Activated effector memory CD4-positive, alpha-beta T cell treated with Interleukin-2 at 50 U/mL for 16 hours (primary cell): Measurements from ENCODE around the gene SEC31A.
"Not testable (repeated sequence)": the region's sequence is repeated elsewhere in the genome, so short reads cannot be mapped to it uniquely, and the experiment has no call there.

Experiments
- DNase-seq: peaks from one replicate; pipeline ENCODE4 v3.0.0-alpha.2; 2020

The SEC31A gene, protein sequence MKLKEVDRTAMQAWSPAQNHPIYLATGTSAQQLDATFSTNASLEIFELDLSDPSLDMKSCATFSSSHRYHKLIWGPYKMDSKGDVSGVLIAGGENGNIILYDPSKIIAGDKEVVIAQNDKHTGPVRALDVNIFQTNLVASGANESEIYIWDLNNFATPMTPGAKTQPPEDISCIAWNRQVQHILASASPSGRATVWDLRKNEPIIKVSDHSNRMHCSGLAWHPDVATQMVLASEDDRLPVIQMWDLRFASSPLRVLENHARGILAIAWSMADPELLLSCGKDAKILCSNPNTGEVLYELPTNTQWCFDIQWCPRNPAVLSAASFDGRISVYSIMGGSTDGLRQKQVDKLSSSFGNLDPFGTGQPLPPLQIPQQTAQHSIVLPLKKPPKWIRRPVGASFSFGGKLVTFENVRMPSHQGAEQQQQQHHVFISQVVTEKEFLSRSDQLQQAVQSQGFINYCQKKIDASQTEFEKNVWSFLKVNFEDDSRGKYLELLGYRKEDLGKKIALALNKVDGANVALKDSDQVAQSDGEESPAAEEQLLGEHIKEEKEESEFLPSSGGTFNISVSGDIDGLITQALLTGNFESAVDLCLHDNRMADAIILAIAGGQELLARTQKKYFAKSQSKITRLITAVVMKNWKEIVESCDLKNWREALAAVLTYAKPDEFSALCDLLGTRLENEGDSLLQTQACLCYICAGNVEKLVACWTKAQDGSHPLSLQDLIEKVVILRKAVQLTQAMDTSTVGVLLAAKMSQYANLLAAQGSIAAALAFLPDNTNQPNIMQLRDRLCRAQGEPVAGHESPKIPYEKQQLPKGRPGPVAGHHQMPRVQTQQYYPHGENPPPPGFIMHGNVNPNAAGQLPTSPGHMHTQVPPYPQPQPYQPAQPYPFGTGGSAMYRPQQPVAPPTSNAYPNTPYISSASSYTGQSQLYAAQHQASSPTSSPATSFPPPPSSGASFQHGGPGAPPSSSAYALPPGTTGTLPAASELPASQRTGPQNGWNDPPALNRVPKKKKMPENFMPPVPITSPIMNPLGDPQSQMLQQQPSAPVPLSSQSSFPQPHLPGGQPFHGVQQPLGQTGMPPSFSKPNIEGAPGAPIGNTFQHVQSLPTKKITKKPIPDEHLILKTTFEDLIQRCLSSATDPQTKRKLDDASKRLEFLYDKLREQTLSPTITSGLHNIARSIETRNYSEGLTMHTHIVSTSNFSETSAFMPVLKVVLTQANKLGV

DNA sequence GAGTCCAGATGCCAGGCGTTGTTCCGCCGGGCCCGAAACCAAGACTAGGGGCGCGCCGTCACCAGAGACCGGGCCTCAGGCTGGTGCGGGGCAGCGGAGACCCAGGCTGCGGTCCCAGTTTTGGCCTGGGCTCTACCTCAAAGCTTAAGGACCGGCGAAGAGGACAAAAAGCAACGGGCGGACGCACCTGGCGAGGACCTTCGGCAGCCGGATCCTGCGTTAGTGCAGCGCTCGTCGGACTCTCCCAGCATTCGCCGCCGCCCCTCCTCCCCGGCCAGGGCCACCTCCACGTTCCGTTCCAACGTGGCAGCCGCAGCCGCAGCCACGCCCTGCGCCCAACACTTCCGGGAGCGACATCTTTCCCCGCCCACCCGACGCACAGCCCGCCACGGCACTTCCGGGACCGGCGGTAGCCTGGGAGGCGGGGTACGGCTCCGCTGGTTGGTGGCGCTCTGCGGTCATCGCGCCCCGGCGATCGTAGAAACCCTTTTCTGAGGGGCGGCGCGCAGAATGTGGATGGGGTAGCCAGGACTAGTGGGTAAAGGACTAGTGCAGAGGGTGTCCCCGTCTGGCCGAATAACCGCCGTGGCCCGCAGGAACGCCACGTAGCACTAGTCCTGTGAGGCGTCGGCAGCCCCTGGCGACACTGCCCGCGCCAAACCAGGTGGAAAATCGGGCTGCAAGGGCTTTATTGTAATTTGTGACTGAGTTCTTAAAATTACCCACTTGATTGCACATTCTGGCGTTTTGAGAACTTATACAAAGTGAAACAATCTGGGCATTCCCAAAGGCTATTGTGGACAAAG, at the start of gene SEC31A:
Gene SEC31A (minus strand): TSS at position 253 of the 806 bp plus-strand sequence. CDS start 9,217 bp downstream, outside the sequence.
- peak; percentile 96 for DNase-seq

DNA sequence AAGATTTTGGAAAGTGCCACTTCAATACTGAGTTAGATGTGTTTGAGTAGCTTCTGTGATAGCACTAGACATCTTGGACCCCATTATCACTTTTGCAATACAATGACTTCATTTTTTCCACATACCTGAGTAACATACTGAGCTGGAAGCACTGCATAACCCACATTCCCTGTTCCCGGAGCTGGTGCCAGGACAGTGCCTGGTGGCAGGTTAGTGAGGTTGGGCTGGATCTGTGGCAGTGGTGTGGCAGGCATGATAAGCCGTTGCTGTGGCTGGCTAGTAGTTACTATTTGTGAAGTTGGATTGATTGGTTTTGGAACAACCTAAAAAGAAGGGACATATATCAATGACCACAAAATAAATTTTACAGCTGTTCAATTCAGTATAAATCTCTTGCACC, 48.5 kb upstream of the SEC31A start:
- no peak for DNase-seq

DNA sequence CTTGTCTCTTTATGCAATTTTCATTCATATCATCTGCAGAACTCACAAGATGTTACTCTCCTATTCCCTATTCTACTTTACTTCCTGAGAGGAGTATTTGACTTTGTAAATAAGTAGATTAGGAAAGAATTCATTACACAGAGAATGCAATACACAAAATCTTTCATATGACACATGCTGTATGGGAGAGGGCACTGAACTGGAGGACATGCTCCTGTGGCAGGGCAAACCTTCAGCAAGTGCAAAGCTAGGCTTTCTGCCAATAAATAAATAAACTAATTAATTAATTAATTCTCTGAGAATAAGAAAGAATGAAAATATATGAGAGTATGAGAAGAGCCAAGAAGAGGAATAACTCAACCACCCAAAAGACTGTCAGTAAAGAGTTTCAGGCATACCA, 43.5 kb upstream of the SEC31A start:
- DNase-seq: no peak

DNA sequence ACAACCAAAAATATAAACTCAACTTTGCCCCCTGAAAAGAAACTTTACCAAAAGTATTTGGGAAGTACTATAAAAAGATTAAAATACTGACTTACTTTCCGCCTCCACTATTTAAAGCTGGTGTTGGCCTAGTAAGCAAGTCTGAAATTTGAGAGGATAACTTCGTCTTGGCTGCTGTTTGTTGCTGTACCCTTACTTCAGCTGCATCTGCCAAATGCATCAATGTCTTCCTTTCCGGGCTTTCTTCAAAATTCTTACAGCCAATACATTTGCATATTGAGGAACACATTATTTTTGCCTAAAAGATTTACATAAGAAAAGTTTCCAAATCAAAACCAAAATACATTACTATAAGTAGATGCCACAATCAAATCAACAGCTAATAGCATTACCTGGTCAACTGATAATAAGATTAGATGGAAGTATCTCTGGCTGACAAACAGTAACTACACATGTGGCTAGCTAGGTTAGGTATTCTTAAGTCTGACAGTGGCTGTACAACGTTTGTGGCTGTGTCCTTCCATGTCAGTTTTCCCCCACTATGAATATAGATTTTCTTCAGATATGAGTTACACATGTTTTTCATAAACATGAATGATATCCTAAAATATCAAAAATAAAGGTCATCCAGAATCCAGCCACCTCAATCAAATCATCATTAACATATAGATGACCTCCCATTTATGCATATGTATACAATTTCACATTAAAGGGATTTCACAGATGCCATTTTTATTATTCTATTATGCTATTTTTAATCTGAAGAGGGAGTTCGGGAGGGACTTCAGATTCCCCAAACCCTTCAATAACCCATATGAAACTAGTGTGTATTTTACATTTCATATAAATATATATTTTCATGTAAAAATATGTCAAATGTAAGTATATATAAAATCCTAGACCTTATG, 40.1 kb upstream of the SEC31A start:
- DNase-seq: no peak

DNA sequence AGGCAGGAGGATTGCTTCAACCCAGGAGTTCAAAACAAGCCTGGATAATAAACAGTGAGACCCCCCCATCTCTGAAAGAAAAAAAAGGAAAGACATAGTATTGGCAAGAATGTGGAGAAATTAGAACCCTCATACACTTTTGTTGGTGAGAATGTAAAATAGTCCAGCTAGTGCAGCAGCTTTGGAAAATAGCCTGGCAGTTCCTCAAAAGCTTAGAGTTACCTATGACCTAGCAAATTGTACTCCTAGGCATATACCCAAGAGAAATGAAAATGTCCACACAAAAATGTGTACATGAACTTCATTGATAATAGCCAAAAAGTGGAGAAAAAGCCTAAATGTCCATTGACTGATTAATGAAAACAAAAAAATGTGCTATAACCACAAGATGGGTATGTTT, 30.8 kb upstream of the SEC31A start:
- no peak for DNase-seq

DNA sequence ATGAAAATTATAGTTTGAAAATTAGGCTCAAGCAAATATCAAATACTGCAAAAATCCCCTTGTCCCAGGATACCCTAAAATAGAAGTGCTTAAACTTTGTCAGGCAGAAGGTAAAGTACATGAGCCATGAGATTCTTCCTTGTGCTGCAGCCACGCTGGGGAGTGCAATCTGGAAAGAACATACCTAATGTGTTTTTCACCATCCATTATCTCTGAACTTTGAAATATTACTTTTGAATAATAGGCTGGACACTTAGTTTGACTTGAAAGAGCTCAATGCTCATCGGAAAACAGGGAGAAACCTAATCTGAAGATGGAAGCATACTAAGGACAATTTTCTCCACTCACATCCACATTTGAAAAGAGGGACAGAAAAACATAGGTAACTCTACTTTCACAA, 28.4 kb upstream of the SEC31A start:
- DNase-seq: no peak

DNA sequence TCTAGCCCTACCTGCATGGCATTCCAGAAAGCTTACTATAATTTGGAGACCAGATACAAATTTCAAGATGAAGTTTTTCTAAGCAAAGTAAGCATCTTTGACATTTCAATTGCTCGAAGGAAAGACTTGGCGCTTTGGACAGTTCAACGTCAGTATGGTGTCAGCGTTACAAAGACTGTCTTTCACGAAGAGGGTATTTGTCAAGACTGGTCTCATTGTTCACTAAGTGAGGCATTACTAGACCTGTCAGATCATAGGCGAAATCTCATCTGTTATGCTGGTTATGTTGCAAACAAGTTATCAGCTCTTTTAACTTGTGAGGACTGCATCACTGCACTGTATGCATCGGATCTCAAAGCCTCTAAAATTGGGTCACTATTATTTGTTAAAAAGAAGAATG, 27.1 kb upstream of the SEC31A start:
- DNase-seq: no peak

DNA sequence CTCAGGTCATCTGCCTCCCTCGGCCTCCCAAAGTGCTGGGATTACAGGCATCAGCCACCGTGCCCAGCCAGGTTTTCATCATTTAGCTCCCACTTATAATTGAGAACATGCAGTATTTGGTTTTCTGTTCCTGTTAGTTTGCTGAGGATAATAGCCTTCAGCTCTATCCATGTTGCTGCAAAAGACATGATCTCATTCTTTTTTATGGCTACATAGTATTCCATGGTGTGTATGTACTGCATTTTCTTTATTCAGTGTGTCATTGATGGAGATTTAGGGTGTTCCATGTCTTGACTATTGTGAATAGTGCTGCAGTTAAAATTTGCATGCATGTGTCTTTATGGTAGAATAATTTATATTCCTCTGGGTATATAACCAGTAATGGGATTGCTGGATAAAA, 23.0 kb upstream of the SEC31A start:
- not testable (repeated sequence) for DNase-seq

DNA sequence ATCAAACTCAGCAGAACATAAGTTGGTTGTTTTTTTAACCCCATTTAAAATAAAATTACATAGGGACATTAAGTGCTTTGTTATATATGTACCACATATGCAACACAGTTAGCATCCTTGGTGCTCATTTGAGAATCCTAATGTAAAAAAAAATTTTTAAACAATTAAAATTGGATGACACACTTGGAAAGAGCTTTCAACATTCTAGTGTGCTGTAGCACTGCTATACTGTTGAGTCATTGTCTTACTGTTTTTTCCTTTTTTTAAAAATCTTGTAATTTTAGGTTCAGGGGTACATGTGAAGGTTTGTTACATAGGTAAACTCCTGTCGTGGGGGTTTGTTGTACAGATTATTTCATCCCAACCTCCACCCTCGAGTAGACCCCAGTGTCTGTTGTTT, 22.4 kb upstream of the SEC31A start:
- no peak for DNase-seq

DNA sequence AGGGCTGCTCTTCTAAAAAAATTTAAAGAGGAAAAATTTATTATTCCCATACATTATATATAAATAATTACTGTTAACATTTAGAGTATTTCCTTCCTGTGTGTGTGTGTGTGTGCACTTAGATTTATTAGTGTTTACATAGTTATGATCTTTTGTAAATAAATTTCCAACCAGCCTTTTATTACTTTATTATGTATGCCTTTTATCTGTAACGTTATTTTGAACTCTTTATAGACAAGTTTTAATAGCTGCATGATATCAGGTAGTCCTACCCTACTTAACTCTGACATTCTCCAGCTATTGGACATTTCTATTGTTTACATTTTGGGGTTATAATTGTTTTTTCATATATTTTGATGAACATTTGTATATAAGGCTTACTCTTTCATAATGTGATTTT, 18.4 kb upstream of the SEC31A start:
- DNase-seq: no peak

DNA sequence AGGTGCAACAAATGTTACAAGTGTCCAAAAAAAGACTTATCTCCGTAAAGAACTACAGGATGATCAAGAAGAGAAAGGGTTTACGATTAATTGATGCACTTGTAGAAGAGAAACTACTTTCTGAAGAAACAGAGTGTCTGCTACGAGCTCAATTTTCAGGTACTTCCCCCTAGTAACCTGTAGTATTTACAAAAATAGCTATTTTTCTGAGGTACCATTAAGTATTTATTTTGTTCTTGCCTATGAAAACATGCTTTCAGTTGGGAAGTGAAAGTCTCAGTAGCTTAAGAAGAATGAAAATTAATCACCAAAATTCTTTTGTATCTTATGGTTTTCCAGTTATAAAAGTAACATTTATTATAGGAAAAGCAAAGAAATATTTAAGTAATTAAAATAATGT, 15.5 kb upstream of the SEC31A start:
- DNase-seq: no peak

DNA sequence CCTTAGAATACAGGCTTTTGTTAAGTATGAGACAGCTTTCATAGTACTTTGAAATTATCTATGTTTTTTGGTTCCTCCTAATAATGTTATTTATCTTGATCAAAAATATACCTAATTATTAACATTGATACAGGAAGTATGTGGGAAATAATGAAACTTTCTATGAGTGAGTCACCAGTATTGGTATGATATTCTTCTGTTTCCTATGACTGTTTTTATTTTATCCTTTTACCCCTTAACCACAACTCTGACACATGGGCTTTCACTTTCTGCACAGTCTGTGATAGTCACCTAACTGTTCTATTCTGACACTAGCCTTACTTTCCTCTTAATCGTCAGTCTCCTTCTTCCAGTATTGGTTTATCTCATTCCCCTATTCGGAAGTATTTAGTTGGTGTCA, 14.3 kb upstream of the SEC31A start:
- DNase-seq: no peak

DNA sequence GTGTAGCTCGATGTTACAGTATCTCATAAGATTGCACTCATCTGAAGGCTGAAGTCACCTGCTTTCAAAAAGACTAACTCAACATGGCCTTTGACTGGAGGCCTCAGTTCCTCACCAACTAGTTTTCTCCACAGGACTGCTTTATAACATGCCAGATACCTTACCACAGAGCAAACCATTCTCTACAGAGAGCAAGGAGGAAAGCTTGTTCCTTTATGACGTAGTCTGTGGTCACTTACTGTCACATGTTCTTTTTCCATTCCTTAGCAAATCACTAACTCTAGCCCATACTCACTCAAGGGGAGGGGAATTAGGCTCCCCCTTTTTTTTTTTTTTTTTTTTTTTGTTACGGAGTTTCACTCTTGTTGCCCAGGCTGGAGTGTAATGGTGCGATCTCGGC, 12.8 kb upstream of the SEC31A start:
- no peak for DNase-seq

DNA sequence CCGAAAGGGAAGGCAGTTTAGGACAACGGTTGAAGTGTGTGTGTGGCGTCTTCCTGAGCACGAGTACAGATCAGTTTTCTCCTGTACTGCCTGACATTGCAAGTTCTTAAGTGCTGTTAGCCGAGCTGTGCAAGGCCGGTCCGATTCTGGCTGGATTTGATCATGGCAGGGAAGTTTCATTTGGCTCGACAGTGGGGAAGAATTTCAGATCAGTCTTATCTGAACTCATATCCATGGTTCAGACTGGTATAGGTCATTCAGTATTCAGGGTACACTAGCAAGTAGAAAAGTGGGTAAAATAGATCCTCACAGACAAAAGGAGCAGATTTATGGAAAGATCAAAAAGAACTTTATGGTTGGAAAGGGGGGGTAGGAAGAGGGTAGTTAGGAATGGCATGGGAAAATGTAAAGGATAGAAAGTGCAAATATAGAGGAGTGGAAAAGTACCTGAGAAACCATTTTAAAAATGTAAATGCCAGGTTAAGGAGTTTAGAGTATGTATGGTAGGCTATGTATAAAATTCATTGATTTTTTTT, 10.3 kb upstream of the SEC31A start:
- no peak for DNase-seq

DNA sequence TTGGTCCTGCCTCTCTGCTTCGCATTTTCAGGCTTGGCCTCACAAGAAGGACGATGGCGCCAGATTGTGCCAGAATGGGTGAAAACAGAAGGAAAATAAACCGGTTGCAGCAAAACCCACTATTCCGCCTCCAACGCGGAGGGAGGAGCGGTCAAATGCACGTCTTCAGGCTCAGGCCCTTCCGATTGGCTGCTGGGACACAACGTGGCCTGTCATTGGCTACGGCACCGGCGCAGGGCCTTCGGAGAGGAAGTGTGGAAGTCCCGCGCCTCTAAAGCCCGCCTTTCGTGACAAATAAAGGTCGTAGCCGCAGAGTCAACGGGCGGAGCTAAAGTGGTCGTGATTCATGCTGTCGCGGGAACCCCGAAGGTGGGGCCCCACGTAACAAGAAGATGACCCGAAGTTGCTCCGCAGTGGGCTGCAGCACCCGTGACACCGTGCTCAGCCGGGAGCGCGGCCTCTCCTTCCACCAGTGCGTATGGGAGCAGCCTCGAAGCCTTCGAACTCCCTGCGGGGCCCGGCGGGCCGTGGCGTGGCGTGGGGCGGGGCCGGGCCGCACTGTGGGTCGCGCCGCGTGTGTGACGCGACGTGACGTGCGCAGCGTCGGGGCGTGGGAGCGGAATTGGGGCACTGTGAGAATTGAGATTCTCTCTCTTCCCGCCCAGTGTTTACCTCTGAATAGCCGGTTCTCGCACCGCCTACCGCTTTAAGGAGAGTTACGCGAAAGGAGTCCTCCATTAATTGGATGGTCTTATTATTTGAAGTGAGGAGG, 9.6 kb upstream of the SEC31A start, which contains the start of gene THAP9:
Gene THAP9 (plus strand): TSS at position 325 of the 772 bp plus-strand sequence. CDS start 68 bp downstream, at position 393.
- peak; percentile 96 for DNase-seq

DNA sequence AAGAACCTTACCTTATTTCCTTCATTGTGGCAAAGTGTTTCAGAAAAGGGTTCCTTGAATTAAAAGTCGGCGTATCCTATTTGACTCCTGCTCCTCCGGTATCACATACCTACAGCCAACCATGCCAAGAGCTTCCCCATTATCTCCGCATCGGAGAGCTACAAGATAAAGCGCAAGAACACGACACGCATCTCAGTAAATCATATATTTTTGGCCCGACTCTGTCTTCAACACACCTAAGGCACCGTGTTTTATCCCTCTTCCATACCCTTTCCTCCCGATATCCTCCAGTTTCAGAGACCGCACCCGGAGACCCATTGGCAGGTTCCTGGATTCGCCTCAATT, 9.1 kb upstream of the SEC31A start:
- DNase-seq: no peak

DNA sequence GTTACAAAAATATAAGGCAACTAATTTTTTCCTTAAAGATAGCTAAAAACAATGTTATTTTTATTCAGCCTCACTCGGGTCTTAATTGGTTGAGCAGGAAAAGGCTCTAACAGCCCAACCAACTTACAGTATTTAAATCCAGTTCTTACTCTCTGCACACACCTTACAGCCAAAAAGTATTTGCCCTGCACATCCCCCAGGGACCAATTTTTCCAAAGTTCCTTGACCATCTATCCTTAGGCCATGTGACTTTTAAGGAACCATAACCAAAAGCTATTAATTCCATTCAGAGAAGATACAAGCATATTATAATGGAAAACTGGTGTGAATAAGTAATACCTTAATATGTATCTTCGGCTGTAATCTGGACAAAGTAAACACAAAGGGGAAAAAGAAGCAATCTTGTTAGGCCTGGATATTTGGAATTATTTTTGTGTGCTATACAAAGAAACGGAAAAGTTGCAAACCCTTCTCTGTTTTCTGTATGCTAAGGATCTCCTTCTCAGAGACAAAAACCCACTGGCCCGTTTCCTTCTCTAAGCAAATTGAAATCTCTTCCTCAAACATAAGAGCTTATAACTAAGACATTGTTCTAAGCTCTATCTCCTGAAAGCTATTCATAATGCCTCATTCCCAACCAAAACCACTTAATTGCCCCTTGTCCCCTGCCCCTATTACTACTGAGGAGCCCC, 8.6 kb upstream of the SEC31A start:
- DNase-seq: no peak

DNA sequence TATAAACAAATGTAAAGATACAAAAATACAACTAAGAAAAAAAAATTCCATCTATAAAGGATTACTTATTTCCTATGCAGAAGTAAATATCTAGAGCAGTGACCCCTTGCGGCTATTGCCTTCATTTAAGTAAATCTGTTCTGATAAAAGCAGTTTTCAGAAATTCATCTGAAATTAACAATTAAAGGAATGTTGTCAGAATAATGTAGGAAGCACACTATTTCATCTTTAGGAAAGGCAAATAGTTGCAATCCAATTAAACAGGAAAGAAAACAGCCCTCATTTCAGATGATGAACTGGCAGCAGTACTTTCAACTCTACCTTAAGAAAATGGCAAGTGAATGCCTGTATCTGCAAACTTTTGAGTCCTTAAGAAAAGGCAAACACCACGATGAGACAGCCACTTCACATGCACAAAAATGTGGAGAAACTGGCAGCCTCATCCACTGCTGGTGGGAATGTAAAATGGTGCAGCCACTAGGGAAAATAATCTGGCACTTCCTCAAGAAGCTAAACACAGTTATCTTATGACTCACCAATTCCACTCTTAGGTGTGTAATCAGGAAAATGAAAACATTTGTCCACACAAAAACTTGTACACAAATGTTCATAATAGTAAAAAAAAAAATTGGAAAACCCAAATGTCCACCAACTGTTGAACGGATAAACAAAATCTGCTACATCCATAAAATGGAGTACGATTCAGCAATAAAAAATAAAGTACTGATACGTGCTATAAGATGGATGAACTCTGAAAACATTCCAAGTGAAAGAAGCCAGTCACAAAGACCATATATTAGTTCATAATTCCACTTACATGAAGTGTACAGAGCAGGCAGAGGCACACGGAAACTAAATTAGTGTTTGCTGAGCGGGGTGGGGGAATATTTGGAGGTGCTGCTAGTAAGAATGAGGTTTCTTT, 7.6 kb upstream of the SEC31A start:
- no peak for DNase-seq
